HG03354 (cell line): ENCODE results near the gene NEUROG3.

Experiments
- ATAC-seq: cut with Tn5 transposase; IDR thresholded peaks from one replicate; pipeline ENCODE4 v1.9.1; 2021; ENCODE audit warnings: mild to moderate bottlenecking; ENCODE audit not compliant: unreplicated experiment, poor library complexity, severe bottlenecking

The NEUROG3 gene

GRCh38 chr10:69573056-69573806 is at the start of gene NEUROG3:
TSS of gene NEUROG3 (minus strand) at chr10:69573422. CDS start at chr10:69573043, 379 bp downstream.
- ATAC-seq: no peak

- no peak for ATAC-seq
Observed at GRCh38 chr10:69620625-69621024, 47.4 kb upstream of the NEUROG3 start.

- no peak for ATAC-seq
Observed at GRCh38 chr10:69619626-69620025, 46.4 kb upstream of the NEUROG3 start.

GRCh38 chr10:69618746-69619145 is 45.5 kb upstream of the NEUROG3 start:
- ATAC-seq: no peak

- no peak for ATAC-seq
Observed at GRCh38 chr10:69616358-69616757, 43.1 kb upstream of the NEUROG3 start.

GRCh38 chr10:69614130-69614529 is 40.9 kb upstream of the NEUROG3 start:
- no peak for ATAC-seq

GRCh38 chr10:69612760-69613159 is 39.5 kb upstream of the NEUROG3 start:
- no peak for ATAC-seq

GRCh38 chr10:69609077-69609476 is 35.9 kb upstream of the NEUROG3 start:
- ATAC-seq: no peak

- no peak for ATAC-seq
Observed at GRCh38 chr10:69600761-69601330, 27.6 kb upstream of the NEUROG3 start.

- ATAC-seq: no peak
Observed at GRCh38 chr10:69588358-69588757, 15.1 kb upstream of the NEUROG3 start.

- ATAC-seq: no peak
Observed at GRCh38 chr10:69584624-69585023, 11.4 kb upstream of the NEUROG3 start.

GRCh38 chr10:69583106-69583505 is 9.9 kb upstream of the NEUROG3 start:
- no peak for ATAC-seq

GRCh38 chr10:69580435-69580834 is 7.2 kb upstream of the NEUROG3 start:
- no peak for ATAC-seq

- ATAC-seq: no peak
Observed at GRCh38 chr10:69579464-69580060, 6.3 kb upstream of the NEUROG3 start.

GRCh38 chr10:69578508-69578991 is 5.3 kb upstream of the NEUROG3 start:
- ATAC-seq: no peak

- ATAC-seq: no peak
Observed at GRCh38 chr10:69577268-69578232, 4.3 kb upstream of the NEUROG3 start.

- ATAC-seq: no peak
Observed at GRCh38 chr10:69576334-69577011, 3.3 kb upstream of the NEUROG3 start.

- no peak for ATAC-seq
Observed at GRCh38 chr10:69575164-69575722, 2.0 kb upstream of the NEUROG3 start.

- ATAC-seq: no peak
Observed at GRCh38 chr10:69574571-69574978, 1.4 kb upstream of the NEUROG3 start.
